Lower leg skin (tissue), 4 donors: ENCODE results near the gene STYXL2. TPM values are rescaled to one million over a fixed set of nuclear protein-coding genes. Genes with fewer than 3 reads are reported as not detected.

Source experiments
- DNase-seq, 2 donors: peaks; one replicate each; pipeline ENCODE4 v3.0.0-alpha.2; 2019; ENCODE audit warnings: low spot score in 2 of 2
- H3K4me3 ChIP-seq: fragments of 200-600 bp; sonication (generic); 2 replicates; pipeline ENCODE4 v1.5.1; 2017; ENCODE audit warnings: mild to moderate bottlenecking, low read depth; ENCODE audit not compliant: poor library complexity, severe bottlenecking
- POLR2A ChIP-seq, 2 donors: fragments of 450-650 bp; IDR thresholded peaks; one replicate each; pipeline ENCODE4 v1.6.1; 2016 to 2017; ENCODE audit warnings: antibody characterized with exemption in 2 of 2, mild to moderate bottlenecking in 1 of 2, moderate library complexity in 1 of 2
- WGBS, 2 donors: methylation state at CpG; one replicate each; pipeline ENCODE4 v1.1.5; 2018; 5-methylcytosine and 5-hydroxymethylcytosine counted together
- intact Hi-C: fragments of 100-400 bp; cut with DNase I; formaldehyde crosslinking; loops from one replicate; pipeline ENCODE4 v1.15.0; 2023; ENCODE audit warnings: low total_unique reads
- total RNA-seq, 4 donors: library from RNA; depleted of rRNA; stranded (reverse); fragments of >200 nt; gene quantifications; one replicate each; pipeline ENCODE4 v1.1.0, GENCODE V29; 2016
- TF ChIP-seq, protein P1 (sequence below), 3 donors: fragments of 450-650 bp; IDR thresholded peaks; one replicate each; pipeline ENCODE4 v1.5.1; 2016; ENCODE audit warnings: antibody characterized with exemption in 3 of 3, mild to moderate bottlenecking in 3 of 3, moderate library complexity in 2 of 3

Gene STYXL2
- total RNA-seq, 4 donors from 2014 or later: not detected

DNA sequence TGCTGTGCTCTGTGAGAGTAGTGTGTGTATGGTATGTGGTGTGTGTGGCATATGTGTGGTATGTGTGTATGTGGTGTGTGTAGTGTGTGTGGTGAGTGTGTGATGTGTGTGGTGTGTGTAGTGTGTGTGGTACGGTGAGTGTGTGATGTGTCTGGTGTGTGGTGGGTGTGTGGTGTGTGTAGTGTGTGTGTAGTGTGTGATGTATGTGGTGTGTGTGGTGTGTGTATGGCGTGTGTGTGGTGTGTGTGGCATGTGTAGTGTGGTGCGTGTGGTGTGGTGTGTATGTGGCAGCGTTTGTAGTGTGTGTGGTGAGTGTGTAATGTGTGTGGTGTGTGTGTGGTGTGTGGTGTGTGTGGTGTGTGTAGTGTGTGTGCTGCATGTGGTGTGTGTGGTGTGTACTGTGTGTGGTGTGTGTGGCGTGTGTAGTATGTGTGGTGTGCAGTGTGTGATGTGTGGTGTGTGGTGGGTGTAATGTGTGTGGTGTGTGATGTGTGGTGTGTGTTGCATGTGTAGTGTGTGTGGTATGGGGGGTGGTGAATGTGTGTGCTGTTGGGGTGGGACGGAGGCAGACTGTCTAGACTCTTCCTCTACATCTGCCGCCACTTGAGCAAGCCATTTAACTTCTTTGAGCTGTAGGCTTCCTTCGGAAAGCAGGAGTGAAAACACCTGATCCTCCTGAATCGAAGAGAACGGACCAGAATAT is 37.2 kb upstream of the STYXL2 start:
- intact Hi-C loops: loop anchor here (10.0 kb wide), 1 partner anchor 142 kb away; no protein-coding TSS in a partner anchor
- WGBS, 2 donors: 51% methylated on average over 10 of the region's 10 CpGs
- DNase-seq: no peak
- no peak for TF ChIP-seq POLR2A (IDR thresholded peaks at IDR 0.05)
- TF ChIP-seq, protein P1, sequence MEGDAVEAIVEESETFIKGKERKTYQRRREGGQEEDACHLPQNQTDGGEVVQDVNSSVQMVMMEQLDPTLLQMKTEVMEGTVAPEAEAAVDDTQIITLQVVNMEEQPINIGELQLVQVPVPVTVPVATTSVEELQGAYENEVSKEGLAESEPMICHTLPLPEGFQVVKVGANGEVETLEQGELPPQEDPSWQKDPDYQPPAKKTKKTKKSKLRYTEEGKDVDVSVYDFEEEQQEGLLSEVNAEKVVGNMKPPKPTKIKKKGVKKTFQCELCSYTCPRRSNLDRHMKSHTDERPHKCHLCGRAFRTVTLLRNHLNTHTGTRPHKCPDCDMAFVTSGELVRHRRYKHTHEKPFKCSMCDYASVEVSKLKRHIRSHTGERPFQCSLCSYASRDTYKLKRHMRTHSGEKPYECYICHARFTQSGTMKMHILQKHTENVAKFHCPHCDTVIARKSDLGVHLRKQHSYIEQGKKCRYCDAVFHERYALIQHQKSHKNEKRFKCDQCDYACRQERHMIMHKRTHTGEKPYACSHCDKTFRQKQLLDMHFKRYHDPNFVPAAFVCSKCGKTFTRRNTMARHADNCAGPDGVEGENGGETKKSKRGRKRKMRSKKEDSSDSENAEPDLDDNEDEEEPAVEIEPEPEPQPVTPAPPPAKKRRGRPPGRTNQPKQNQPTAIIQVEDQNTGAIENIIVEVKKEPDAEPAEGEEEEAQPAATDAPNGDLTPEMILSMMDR (IDR thresholded peaks at IDR 0.05): no peak
- H3K4me3 ChIP-seq: no peak overlapping the region

DNA sequence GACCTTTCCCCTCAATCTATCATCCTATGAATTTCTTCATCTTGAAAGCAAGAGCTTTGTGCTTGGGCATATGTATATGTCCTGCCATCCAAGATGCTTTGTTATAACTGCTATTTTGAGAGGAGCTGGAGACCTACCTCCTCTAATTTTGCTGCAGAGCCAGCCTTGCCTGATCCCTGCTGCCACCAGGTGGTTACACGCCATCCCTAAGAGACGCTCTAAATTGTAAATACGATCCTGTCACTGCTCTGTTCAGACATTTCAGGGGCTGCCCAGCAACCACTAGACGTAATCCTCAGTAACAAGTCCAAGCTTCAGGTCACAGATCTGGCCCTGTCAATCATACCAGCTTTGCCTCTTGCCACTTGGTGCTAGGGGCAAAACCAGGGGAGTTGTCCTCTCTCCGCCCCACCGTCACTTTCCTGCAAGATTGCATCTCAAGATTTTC is 36.6 kb upstream of the STYXL2 start:
- no peak for DNase-seq
- intact Hi-C loops: loop anchor here (10.0 kb wide), 1 partner anchor 142 kb away; no protein-coding TSS in a partner anchor
- no peak overlapping the region for H3K4me3 ChIP-seq
- TF ChIP-seq POLR2A (IDR thresholded peaks at IDR 0.05): no peak
- TF ChIP-seq, protein P1 (IDR thresholded peaks at IDR 0.05): no peak
- whole genome bisulfite sequencing, 2 donors: 40 to 43% methylated on average over 6 of the region's 6 CpGs

DNA sequence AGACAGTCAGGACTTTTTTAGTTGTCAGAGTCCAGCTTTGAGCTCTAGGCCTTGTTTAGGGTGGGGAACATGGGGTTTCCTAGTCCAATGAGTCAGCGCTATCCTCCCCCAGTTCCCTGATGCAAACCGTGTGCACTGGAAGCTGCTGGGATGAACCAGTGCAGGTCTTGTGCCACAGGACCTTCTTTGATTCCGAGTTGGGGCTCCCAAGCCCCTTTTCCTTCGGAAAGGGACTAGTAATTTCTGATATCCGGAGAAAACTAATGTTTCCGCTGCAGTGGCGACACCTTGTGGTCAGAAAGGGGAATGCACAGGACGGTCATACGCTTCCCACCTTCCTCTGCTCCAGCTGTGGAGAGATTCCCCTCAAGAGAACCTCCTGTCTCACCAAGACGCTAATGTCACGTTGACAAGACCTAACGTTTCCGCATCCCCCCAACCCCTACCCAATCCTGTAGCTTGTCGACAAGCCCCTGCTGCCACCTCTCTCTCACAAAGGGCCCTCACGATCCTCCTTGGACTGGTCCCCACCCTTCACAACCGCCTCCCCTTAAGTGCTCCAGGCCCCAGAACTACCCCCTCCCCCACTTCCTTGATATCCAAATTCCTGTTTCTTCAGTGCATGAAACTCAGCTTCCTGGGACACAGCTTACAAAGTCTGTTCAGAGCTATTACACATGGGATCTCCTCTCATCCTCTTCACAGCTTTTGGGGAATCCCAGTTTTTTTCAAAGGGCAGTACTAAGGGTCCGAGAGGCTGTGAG is 34.6 kb upstream of the STYXL2 start:
- intact Hi-C loops: loop anchor here (10.0 kb wide), 1 partner anchor 144 kb away; no protein-coding TSS in a partner anchor

DNA sequence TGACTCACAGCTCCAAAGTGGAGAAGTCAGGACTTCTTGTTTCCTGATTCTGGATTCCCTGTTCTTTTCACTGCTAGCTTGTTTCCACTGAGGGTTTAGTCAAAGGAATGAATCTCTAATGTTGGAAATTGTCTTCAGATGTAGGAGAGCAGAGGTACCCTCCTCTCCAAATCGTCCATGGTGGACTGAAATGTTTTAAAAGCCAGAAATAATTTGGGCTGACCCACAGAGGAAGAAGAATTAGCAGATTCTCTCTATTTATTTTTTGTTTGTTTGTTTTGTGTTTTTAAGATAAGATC is 34.1 kb upstream of the STYXL2 start:
- no peak for DNase-seq
- intact Hi-C loops: loop anchor here (10.0 kb wide), 3 partner anchors 145 to 465 kb away; no protein-coding TSS in a partner anchor
- 29 to 43% methylated on average over 1 of the region's 1 CpG for WGBS, 2 donors
- no peak overlapping the region for H3K4me3 ChIP-seq
- TF ChIP-seq, protein P1 (IDR thresholded peaks at IDR 0.05): no peak
- TF ChIP-seq POLR2A (IDR thresholded peaks at IDR 0.05): no peak

More for the DNA sequence above, 34.6 kb upstream of the STYXL2 start:
- peak; percentile 57 to 94 for DNase-seq
- 12 to 13% methylated on average over 17 of the region's 17 CpGs for WGBS, 2 donors
- H3K4me3 ChIP-seq: no peak overlapping the region
- TF ChIP-seq POLR2A (IDR thresholded peaks at IDR 0.05): no peak
- TF ChIP-seq, protein P1 (IDR thresholded peaks at IDR 0.05): peak in 1 of 3 donors; percentile 60

DNA sequence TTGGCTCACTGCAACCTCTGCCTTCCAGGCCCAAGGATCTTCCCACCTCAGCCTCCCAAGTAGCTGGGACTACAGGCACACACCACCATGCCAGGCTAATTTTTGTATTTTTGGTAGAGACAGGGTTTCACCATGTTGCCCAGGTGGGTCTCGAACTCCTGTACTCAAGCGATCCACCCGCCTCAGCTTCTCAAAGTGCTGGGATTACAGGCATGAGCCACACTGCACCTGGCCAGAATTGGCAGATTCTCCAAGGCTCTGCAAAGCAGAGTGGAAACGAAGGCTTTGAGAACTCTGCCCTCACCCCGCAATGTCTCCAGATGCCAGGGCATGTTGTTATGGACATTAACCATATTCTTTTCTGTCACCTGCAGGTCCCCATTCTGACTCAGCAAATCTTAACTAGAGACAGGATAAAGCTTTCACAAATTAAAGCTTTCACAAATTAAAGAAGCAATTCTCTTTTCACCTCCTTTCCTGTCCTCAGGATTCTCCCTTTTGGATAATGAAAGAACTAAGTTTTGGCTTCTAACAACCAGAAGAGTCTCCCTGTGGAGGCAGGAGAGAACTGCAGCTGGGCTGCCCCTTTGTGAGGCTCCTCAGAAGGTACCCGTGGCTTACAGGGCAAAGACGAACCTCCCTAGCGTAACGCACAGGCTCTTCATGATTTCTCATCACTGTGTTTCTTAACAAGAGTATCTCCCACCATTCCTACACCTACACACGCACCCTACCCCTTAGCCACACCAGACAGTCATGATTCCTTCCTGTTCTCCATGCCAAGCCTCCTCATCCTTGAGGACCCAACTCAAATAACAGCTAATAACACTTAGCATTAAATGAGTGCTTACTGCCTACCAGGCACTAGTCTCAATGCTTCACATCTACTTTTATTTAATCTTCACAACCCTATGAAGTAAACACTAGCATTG is 33.5 kb upstream of the STYXL2 start:
- no peak overlapping the region for H3K4me3 ChIP-seq
- DNase-seq: no peak
- 71 to 77% methylated on average over 10 of the region's 10 CpGs for WGBS, 2 donors
- intact Hi-C loops: loop anchor here (10.0 kb wide), 2 partner anchors 154 to 464 kb away; no protein-coding TSS in a partner anchor
- TF ChIP-seq, protein P1 (IDR thresholded peaks at IDR 0.05): no peak
- TF ChIP-seq POLR2A (IDR thresholded peaks at IDR 0.05): no peak
